ENCODE results near the gene SCFD2.

Gene SCFD2

DNA sequence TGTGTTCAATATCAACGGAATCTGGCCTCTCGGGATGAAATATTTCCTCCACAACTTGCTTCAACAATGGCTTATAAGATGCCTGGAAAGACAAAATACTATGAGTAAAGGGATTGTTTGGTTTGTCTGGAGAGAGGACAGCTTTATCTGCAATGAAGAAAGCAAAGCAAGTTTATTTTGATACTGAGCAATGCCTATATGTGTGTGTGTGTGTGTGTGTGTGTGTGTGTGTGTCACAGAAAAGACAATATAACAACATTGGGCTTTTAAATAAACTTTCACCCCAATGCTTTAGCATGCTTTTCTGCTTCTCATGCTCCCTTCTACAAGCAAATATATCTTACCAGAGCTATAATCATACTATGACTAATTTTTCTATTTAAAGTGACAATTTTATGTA is 458.4 kb downstream of the SCFD2 start:
- DNase-seq, result no peak

DNA sequence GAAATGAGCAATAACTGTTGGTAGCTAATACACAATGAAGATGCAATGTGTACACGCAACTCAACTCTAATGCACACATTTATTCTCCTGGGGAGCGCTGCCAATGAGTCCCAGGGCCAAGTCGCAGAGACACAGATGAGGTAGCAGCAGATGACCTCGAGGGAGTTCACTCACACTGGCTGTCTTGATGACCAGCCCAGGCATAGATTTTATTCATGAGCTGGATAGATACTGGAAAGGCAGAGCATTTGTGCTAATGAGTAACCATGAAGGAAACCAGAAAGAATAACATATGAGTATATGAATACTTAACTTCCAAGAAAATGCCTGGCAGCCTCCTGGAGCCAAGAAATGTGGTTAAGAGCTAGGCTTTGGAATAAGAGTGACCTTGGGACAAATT is 461.4 kb downstream of the SCFD2 start:
- DNase-seq, result no peak

DNA sequence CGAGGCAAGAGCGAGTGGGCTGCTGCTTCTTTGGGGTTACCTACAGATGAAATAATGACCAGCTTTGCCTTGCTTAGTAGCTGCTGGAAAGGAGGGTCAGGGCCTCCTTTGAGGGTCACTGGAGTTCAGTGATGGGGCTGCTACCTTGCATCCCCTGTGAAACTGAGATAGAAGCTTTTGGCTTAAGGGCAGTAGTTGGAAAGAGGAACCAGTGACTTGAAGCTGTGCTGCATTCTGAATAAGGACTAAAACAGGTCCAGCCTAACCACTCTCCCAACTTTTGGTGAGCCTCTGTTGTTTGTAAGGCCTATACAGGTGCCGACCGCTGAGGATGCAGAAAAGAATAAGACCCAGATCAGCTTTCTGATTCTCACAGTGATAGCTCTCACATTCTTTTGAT is 462.6 kb downstream of the SCFD2 start:
- no peak for DNase-seq

GRCh38 chr4:52894443-52894842 is 471.4 kb downstream of the SCFD2 start:
- no peak for DNase-seq

DNA sequence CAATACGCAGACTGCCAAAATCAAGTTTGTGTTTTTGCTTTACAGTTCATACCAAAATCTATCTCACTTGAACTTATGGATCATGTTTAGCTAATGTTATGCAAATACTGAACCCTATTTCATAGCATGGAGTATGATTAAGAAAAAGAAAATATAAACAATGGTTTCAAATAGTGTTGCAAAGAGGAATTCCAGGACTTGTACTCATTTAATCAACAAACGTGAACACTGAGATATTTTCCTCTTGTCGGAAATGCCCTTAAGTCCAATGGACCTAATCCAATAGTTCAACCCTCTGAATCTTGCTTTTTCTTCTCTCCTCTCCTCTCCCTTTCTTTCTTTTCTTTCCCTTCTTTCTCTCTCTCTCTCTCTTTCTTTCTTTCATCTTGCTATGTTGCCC is 473.0 kb downstream of the SCFD2 start:
- DNase-seq, result no peak

DNA sequence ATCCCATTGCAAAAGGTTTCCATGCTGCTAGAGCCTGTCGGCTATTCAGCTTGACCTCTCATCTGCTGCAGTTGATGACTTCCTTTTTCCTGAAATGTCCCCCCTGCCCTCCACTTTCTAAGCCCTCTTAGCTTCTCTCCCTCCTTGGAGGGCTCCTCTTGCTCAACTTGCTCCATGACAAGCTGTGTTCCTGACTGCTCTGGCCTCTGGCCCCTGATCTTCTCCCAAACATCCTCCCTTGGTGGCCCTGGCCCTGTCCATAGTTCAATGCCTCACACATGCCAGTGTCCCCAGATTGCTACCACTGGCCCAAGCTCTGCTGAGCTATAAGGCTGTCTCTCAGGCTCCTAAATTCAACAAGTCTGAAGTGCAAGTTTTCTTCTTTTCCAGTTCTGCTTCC is 474.1 kb downstream of the SCFD2 start:
- DNase-seq, result no peak

DNA sequence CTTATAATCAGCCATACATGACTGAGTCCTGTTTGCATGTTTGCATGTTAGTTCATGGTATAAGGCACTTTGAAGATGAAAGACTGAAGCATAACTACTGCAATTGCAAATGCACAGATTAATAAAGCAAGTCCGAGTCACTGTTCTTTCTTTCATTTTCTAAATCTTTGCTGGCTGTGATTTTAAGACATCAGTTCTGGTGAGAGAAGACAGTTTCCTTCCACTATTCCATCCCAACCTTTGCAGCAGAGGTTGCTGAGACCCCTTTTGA is 475.4 kb downstream of the SCFD2 start:
- DNase-seq, result no peak

GRCh38 chr4:52889778-52890520 is 475.9 kb downstream of the SCFD2 start:
- DNase-seq, result no peak

- DNase-seq, result no peak
Measured at GRCh38 chr4:52889354-52889753, 476.5 kb downstream of the SCFD2 start.

- DNase-seq, result no peak
Measured at GRCh38 chr4:52884994-52885393, 480.9 kb downstream of the SCFD2 start.

GRCh38 chr4:52883707-52884669 is 481.9 kb downstream of the SCFD2 start:
- no peak for DNase-seq

- DNase-seq, result no peak
Measured at GRCh38 chr4:52883183-52883621, 482.7 kb downstream of the SCFD2 start.

DNA sequence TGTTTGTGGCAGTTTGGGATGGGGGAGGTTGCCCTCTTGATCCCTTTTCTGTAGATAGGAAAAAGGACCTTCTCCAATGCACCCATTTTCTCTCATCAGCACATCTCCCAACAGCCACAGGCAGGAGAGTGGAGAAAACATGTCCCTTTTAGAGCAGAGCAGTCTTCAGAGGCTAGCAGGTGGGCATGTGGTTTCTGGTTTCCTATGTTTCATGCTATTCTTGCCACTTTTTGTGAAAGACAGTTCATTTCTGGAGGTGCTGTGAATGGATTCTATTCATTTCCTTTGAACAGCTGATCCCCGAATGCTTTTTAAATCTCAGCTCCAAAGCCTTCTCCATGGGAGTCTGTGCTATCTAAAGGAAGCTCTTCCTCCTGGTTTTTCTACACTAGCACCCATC is 484.9 kb downstream of the SCFD2 start:
- no peak for DNase-seq

- DNase-seq, result no peak
Measured at GRCh38 chr4:52879471-52879870, 486.4 kb downstream of the SCFD2 start.

DNA sequence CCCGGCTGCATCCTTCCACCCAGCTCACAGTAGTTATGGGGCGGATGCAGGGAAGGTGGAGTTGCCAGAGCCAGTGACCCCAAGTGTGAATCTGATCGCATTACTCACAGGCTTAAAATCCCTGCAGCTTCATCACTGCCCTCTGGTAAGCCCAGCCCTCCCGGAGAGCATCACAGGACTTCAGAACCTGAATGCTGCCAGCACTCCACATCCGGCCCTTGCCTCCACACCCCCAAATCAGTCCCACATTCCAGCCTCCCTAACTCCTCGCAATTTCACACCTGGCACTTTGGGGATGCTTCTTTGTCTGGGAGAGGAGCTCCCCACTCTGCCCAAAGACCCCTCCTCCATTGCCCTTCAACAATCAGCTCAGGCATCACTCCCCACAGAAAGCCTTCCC is 488.2 kb downstream of the SCFD2 start:
- DNase-seq, result no peak

GRCh38 chr4:52877036-52877435 is 488.8 kb downstream of the SCFD2 start:
- DNase-seq, result no peak

DNA sequence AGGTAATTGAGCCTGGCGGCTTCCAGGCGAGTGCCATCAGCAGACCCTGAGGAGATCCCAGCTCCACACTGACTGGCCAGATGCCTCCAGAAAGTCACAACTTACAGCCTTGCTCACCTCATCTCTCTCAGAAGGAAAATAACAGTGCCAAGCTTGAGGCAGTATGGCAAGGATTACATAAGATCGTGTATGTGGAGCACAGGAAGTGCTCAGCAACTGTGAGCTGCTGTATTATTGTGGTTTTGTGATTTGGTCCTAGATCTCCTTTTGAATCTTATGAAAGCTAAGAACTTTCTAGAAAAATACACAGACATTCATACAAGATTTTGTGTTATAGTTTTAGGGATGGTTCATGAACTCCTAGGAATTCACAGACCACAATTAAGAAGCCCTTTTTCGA is 489.8 kb downstream of the SCFD2 start:
- no peak for DNase-seq

- DNase-seq, result no peak
Measured at GRCh38 chr4:52874948-52875347, 490.9 kb downstream of the SCFD2 start.

DNA sequence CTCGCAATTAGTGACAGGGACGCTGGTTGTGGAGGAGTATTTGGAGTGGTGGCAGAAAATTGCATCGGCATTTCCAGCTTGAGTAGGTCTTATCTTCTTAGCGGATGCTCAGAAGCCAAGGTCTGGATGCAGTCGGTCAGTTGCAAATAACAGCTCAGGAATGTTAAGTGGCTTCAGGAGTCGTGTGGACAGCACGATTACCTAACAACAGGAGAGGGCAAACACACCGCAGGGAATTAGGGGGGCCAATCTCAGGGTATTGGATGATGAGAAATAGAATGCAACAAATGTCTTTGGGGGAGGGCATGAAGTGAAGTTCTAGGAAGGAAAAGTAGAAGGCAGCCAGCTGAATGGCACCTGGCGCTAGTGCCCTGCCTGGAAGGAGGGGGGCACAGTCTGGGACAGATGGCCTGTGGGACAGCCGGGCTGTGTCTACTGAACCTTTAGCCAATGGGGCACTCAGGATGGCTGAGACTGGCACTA is 492.0 kb downstream of the SCFD2 start:
- DNase-seq, result no peak

- no peak for DNase-seq
Measured at GRCh38 chr4:52873191-52873590, 492.7 kb downstream of the SCFD2 start.

DNA sequence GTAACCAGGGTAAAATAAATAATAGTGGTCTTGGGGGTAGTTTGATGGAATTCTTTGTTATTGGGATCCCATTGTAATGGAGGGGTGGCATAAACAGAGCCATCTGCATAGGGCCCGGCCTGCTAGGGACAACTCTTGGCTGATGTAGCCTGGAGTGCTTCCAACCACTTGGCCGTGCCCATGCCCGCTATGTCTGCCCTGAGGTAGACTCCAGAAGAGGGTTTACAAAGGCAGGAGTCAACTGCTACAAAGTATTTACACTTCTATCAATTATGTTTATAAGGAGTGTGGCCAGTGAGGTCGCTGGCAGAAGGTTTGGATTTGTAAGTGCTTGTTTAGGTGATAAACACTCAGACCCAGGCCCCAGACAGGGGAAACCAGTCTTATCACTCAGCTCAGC is 495.6 kb downstream of the SCFD2 start:
- DNase-seq, result no peak

GRCh38 chr4:52869656-52870055 is 496.2 kb downstream of the SCFD2 start:
- no peak for DNase-seq

DNA sequence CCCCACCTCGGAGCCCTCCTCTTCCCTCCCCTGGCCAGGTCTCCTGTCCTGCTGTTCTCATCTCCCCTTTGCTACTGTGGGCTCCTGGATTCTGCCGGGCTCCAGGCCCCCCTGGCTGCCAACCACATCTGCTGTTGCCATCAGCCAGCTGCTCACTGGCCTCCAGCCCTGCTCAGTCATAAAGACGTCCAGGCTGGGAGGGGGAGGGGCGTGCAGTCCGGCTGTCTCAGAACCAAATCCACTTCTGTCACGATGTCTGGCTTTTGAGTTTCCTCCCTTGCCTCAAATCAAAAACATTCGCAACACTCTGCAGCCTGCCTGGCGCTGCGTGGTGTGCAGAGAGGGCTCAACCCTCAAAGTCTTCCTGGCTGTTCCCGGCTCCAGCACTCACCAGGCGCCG is 496.7 kb downstream of the SCFD2 start:
- DNase-seq, result no peak

GRCh38 chr4:52868133-52868532 is 497.7 kb downstream of the SCFD2 start:
- DNase-seq, result no peak
